B cell (primary cell): Measurements from ENCODE around the gene PLG. TPM values are rescaled to one million over a fixed set of nuclear protein-coding genes. Genes with fewer than 3 reads are reported as not detected.

Experiments used
- ATAC-seq: fragments of 200-7000 bp; cut with Tn5 transposase; one replicate; pipeline ENCODE4 v1.10.0; 2021; ENCODE audit warnings: low read depth, mild to moderate bottlenecking, moderate number of reproducible peaks, moderate library complexity
- CTCF ChIA-PET: fragments of 350-600 bp; sonication (Branson Sonifier 250); formaldehyde crosslinking; loops from one replicate; lab custom pipeline; 2021; ENCODE audit warnings: antibody characterized with exemption, inconsistent platforms; lab: Charles Lee
- POLR2A ChIA-PET: fragments of 350-600 bp; sonication (Branson Sonifier 250); formaldehyde crosslinking; loops from one replicate; lab custom pipeline; 2021; ENCODE audit warnings: antibody characterized with exemption; lab: Charles Lee
- DNase-seq: peaks from one replicate; pipeline ENCODE4 v3.0.0; 2013
- H2AFZ ChIP-seq: 2 replicates; pipeline ENCODE4 v1.6.1; 2012; ENCODE audit warnings: mild to moderate bottlenecking, low read depth, low read length; ENCODE audit not compliant: insufficient read depth, poor library complexity, severe bottlenecking
- H3K27ac ChIP-seq, 2 donors: 1 replicate in 1 of 2; 2 replicates in 1 of 2; pipeline ENCODE4 v1.5.1; 2012 to 2013; ENCODE audit warnings: low read length in 2 of 2, mild to moderate bottlenecking in 2 of 2, moderate library complexity in 1 of 2
- H3K27me3 ChIP-seq, 4 experiments: fragments of 200-600 bp in 1 of 4; sonication (generic) in 1 of 4; replicated peaks in 1 of 4; 1 replicate in 2 of 4; 2 replicates in 2 of 4; pipeline versions ENCODE4 v1.6.1 to v1.7.0; 2013 to 2016; ENCODE audit warnings: low read length in 3 of 4, mild to moderate bottlenecking in 2 of 4, mixed read lengths in 1 of 4, moderate library complexity in 1 of 4; ENCODE audit not compliant: insufficient read depth in 4 of 4, control insufficient read depth in 3 of 4; ENCODE audit errors: control extremely low read depth in 1 of 4
- H3K36me3 ChIP-seq, 2 experiments: replicated peaks in 1 of 2; 1 replicate in 1 of 2; 2 replicates in 1 of 2; pipeline versions ENCODE4 v1.6.1 to v1.7.1; 2013; ENCODE audit warnings: low read length in 1 of 2; ENCODE audit not compliant: insufficient read depth in 2 of 2, control insufficient read depth in 1 of 2; ENCODE audit errors: control extremely low read depth in 1 of 2, extremely low read depth in 1 of 2
- H3K4me1 ChIP-seq, 2 donors: fragments of 200-600 bp in 1 of 2; sonication (generic) in 1 of 2; 1 replicate in 1 of 2; 2 replicates in 1 of 2; pipeline versions ENCODE4 v1.5.1 to v1.6.1; 2013 to 2017; ENCODE audit warnings: low read length in 2 of 2; ENCODE audit not compliant: control insufficient read depth in 2 of 2, insufficient read depth in 2 of 2
- H3K4me2 ChIP-seq: replicated peaks from 2 replicates; pipeline ENCODE3; 2012; ENCODE audit warnings: mild to moderate bottlenecking, low read depth, low read length; ENCODE audit not compliant: poor library complexity, severe bottlenecking
- H3K4me3 ChIP-seq, 5 experiments: fragments of 200-600 bp in 1 of 5; sonication (generic) in 1 of 5; 1 replicate in 3 of 5; 2 replicates in 2 of 5; pipeline versions ENCODE4 v1.5.1 to v1.7.0; 2011 to 2016; ENCODE audit warnings: low read length in 4 of 5, mild to moderate bottlenecking in 4 of 5, low read depth in 2 of 5, control low read depth in 1 of 5, moderate library complexity in 1 of 5; ENCODE audit not compliant: insufficient read depth in 1 of 5; ENCODE audit errors: control extremely low read depth in 1 of 5, extremely low read depth in 1 of 5
- H3K79me2 ChIP-seq: fragments of 200-600 bp; sonication (generic); one replicate; pipeline ENCODE4 v1.6.0; 2016; ENCODE audit warnings: low read length; ENCODE audit not compliant: control insufficient read depth, insufficient read depth
- H3K9ac ChIP-seq: fragments of 200-600 bp; sonication (generic); 2 replicates; pipeline ENCODE4 v1.6.1; 2017; ENCODE audit warnings: mild to moderate bottlenecking, low read length, moderate library complexity
- H3K9me3 ChIP-seq, 3 donors: one replicate each; pipeline versions ENCODE4 v1.6.1 to v1.7.1; 2013; ENCODE audit warnings: low read length in 2 of 3; ENCODE audit not compliant: control insufficient read depth in 2 of 3, insufficient read depth in 1 of 3; ENCODE audit errors: control extremely low read depth in 1 of 3
- H4K20me1 ChIP-seq: 2 replicates; pipeline ENCODE4 v1.6.0; 2012; ENCODE audit warnings: mild to moderate bottlenecking, low read length; ENCODE audit not compliant: insufficient read depth, control insufficient read depth, poor library complexity, severe bottlenecking
- H3K27ac Mint-ChIP-seq: one replicate; pipeline ENCODE4 v1.8.0; 2021; ENCODE audit warnings: mixed read lengths
- H3K27me3 Mint-ChIP-seq: one replicate; pipeline ENCODE4 v1.8.0; 2021; ENCODE audit warnings: mixed read lengths
- H3K4me1 Mint-ChIP-seq: one replicate; pipeline ENCODE4 v1.8.0; 2021; ENCODE audit warnings: mixed read lengths
- H3K4me3 Mint-ChIP-seq: one replicate; pipeline ENCODE4 v1.8.0; 2021; ENCODE audit warnings: mixed read lengths
- H3K9me3 Mint-ChIP-seq: one replicate; pipeline ENCODE4 v1.8.0; 2022; ENCODE audit warnings: mixed read lengths; ENCODE audit not compliant: insufficient read depth
- CTCF ChIP-seq: fragments of 200-600 bp; IDR thresholded peaks from one replicate; pipeline ENCODE4 v1.8.0; 2022; ENCODE audit warnings: antibody characterized with exemption, mild to moderate bottlenecking
- EZH2 ChIP-seq: IDR thresholded peaks from 2 replicates; pipeline ENCODE4 v1.6.1; 2012; ENCODE audit warnings: borderline replicate concordance, low read depth, mild to moderate bottlenecking, moderate library complexity, low read length; ENCODE audit not compliant: insufficient read depth, poor library complexity, severe bottlenecking
- WGBS: methylation state at CpG from one replicate; pipeline ENCODE4 v1.1.5; 2013; ENCODE audit warnings: missing lambda C conversion rate; ENCODE audit not compliant: insufficient coverage; 5-methylcytosine and 5-hydroxymethylcytosine counted together
- intact Hi-C: fragments of 100-400 bp; cut with micrococcal nuclease; formaldehyde crosslinking; loops from one replicate; pipeline ENCODE4 v1.10.0; 2022
- polyA plus RNA-seq: library from polyadenylated mRNA; depleted of rRNA; stranded (reverse); fragments of >200 nt; gene quantifications from 2 replicates; pipeline ENCODE4 v1.2.3, GENCODE V29; 2012
- total RNA-seq, 2 donors: library from RNA; stranded (reverse); fragments of 120-200 nt in 1 of 2; gene quantifications; 1 replicate in 1 of 2; 2 replicates in 1 of 2; pipeline versions ENCODE4 v1.2.3 to v1.2.4, GENCODE V29; 2013 to 2022

PLG gene
- total and polyA plus RNA-seq, 2 donors (not counting 1 experiment from before 2014, with no cell fraction given) = 0.32 TPM; not detected in 1

DNA sequence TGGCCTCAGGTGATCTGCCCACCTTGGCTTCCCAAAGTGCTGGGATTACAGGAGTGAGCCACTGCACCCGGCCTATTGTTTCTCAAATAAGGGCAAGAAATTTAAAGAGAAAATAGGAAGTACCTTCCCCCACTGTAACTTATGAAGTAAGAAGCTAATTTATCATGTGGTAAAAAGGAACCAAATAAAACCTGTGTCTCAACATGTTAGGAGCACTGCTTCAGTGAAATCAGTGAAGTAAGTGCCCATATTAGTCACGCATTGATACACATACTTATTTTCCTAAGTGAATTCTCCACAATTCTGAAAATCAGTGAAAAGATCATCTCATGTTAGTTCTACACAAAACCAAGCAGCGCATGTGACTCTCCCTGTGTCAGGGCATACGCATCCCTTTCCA is 23.8 kb upstream of the PLG start:
- Histone ChIP-seq H3K79me2 (no peaks in the 10 kb centered on the region), H3K36me3 (no peaks in the 10 kb centered on the region), H3K4me1 (no peaks in the 10 kb centered on the region), H4K20me1 (no peaks in the 10 kb centered on the region), H3K9ac (no peak overlapping the region), H3K27me3 (peaks cover 0 to 2% (median 0%) of the 10 kb centered on the region in 4 experiments), H3K4me3 (no peak overlapping the region), H3K27ac (no peak overlapping the region), H3K4me2 (no peak overlapping the region), H3K9me3 (peaks cover 0 to 8% (median 0%) of the 10 kb centered on the region in 3 donors), H2AFZ (no peak overlapping the region)
- DNase-seq = no peak
- H3K27me3 Mint-ChIP-seq = no peaks in the 10 kb centered on the region
- H3K27ac Mint-ChIP-seq = no peak overlapping the region
- WGBS = 85% methylated on average over 3 of the region's 4 CpGs
- no peak for ATAC-seq
- POLR2A ChIA-PET = no interaction called here
- peaks cover 4% of the 10 kb centered on the region for H3K9me3 Mint-ChIP-seq
- intact Hi-C loops = no loop called here
- CTCF ChIA-PET = interaction anchor here (0.6 kb wide), 1 partner anchor 54 kb away, joined by 3 read pairs; no protein-coding TSS in a partner anchor
- no peaks in the 10 kb centered on the region for H3K4me1 Mint-ChIP-seq
- TF ChIP-seq CTCF (no peak), EZH2 (no peak)
- no peak overlapping the region for H3K4me3 Mint-ChIP-seq

DNA sequence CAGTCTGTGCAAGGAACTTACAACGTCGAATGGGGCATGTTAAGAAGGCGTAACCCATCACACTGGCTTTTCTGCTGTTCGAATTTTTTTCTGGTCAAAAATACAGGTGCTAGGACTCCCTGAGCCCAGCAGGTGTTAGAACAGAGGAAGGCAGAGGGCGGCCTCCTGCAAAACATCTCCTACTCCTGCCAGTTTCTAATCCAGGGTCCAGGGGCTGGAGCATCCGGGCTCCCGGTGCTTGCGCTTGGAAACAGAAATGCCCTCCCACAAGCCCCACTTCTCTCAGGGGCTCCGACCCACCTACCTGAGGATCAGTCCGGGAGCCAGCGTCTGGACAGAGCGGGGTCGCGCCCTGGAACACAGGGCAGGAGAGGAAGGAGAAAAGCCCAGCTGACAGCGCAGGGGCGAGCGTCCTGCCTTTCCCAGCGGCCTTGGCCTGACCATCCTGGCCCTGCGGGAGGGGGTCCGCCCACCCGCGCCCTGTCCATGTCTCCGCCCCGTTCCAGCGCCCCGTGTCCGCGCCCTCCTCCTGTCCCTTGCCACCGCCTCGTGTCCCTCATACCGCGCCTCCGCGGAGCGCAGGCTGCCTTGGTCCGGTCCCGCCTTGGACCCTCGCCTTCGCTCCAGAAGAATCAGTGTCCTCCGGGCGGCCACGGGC is 23.2 kb upstream of the PLG start:
- DNase-seq = no peak
- Histone ChIP-seq H3K4me1 (no peaks in the 10 kb centered on the region), H3K79me2 (no peaks in the 10 kb centered on the region), H3K27me3 (peaks cover 0 to 2% (median 0%) of the 10 kb centered on the region in 4 experiments), H3K9ac (no peak overlapping the region), H3K4me3 (no peak overlapping the region), H3K9me3 (peaks cover 0 to 8% (median 0%) of the 10 kb centered on the region in 3 donors), H2AFZ (no peak overlapping the region), H4K20me1 (no peaks in the 10 kb centered on the region), H3K36me3 (no peaks in the 10 kb centered on the region), H3K27ac (no peak overlapping the region), H3K4me2 (no peak overlapping the region)
- Mint-ChIP-seq H3K27ac (no peak overlapping the region), H3K4me3 (no peak overlapping the region), H3K9me3 (no peaks in the 10 kb centered on the region), H3K27me3 (no peaks in the 10 kb centered on the region), H3K4me1 (no peaks in the 10 kb centered on the region)
- POLR2A ChIA-PET = no interaction called here
- intact Hi-C loops = no loop called here
- CTCF ChIA-PET = no interaction called here
- no peak for ATAC-seq
- WGBS = 25% methylated on average over 41 of the region's 42 CpGs
- no peak for TF ChIP-seq CTCF
- TF ChIP-seq EZH2 = no peak
